NCI-H526 (cell line): Measurements from ENCODE around the gene KCNQ1.

ENCODE experiments used
- DNase-seq, 2 experiments: peaks; one replicate each; lab custom pipeline; 2025; lab: John Stamatoyannopoulos, UW

Gene KCNQ1

GRCh38 chr11:2459796-2460531 lies 15.2 kb downstream of the KCNQ1 start:
- no peak for DNase-seq

- DNase-seq: peak; percentile 89 to 94
Measured at GRCh38 chr11:2460540-2461252, 15.9 kb downstream of the KCNQ1 start.

GRCh38 chr11:2461253-2461955 lies 16.6 kb downstream of the KCNQ1 start:
- DNase-seq: peak in 1 of 2 experiments; percentile 53

DNA sequence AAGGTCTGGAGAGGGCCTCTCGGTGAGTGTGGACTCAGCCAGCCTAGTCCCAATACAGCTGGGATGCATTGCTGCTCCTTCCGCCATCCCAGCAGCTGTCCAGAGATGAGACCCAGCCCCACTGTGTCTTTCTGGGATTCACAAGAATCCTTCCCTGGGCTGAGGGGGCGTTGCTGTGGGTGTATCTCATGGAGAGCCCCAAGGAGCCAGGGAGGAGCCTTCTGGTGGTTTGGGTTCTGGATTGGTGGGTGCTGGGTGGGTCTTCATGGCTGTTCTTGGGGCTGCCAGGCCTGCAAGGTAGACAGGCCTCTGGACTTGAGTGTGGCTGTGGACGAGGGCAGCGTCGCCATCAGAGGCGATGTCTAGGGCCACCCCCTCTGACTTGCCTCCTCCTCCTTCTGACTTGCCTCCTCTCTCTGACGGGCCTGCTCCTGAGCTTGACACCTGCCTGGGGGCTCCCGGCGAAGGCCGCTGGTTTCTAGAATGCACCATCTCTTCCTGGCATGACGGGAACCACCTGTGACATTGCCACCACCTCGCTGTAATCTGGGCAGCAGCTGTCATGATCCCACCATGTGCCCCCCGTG lies 17.2 kb downstream of the KCNQ1 start:
- DNase-seq: no peak

DNA sequence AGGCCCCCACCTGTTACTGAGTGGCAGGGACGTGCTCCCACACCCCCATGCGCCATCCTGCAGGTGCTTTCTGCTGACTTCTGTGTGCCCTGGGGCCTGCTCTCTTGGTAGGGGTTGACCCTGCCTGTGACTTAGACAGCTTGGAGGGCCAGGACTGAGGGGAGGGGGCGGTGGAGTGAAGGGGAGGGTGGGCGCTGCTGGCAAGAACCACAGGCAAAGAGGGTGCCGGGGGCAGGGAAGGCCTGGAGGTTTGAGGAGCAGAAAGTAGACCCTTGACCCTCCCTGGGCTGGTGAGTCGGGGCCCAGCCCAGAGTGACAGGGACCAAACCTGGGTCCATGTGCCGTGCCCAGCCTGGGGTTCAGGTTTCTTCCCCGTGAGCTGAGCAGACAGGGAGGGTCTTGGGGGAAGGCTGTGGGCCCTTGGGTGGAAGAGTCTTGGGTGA lies 17.8 kb downstream of the KCNQ1 start:
- DNase-seq: no peak

- DNase-seq: no peak
Measured at GRCh38 chr11:2462986-2463765, 18.4 kb downstream of the KCNQ1 start.

GRCh38 chr11:2463766-2464277 lies 19.0 kb downstream of the KCNQ1 start:
- DNase-seq: no peak

- DNase-seq: no peak
Measured at GRCh38 chr11:2464451-2465165, 19.8 kb downstream of the KCNQ1 start.

DNA sequence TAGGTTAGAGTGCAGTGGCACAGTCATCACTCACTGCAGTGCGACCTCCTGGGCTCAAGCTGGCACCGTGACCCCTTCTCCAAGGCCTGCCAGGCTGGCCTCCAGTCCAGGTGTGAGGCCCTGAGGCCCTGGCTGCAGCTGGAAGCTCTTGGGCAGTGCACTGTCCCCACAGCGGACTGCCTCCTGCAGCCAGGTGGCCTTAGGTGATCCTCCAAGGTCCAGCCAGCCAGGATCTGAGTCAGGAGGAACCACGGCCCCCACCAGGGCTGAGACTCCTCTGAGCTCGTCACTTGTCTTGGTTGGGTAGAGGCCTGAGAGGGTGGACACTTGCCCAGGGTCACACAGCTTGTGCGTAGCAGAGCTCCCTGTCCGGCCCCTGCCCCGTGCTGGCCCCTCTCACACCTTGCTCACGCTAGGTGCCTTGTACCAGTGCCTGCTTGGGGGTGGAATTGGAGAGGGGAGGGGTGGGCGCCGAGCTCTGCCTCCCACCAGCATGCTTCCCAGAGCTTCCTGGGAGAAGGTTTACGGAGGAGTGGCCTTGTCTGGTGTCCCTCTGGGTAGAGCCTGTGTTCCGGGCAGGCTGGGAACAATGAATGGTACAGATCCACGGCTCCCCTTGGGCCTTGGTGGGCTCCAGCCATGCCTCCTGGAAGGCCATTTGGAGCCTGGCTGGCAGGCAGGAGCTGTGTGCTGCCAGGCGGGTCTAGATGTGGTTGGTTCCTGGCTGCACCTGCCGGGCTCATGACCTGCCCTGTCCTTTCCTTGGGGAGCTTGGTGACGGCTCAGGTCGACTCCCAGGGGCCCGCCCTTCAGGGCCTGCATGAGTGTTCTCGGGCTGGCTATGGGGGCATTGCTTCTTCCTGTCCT lies 20.6 kb downstream of the KCNQ1 start:
- DNase-seq: no peak

GRCh38 chr11:2466069-2466801 lies 21.4 kb downstream of the KCNQ1 start:
- DNase-seq: no peak

- no peak for DNase-seq
Measured at GRCh38 chr11:2466869-2467694, 22.3 kb downstream of the KCNQ1 start.

DNA sequence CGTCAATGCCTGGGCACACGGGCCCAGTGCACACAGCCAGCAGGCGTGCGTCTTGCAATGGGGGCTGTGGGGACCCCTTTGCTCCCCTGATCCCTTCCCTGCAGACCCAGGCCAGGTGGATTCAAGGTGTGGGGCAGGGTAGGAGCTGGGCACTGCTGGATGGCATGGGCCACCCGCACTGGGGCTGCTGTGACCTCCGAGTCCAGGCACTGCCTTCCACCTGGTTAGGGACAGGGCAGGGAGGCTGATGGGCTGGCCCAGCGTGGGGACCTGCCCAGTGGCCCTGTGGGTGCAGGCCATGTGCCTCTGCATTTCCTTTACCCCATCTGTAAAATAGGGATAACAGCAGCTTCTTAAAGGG lies 22.9 kb downstream of the KCNQ1 start:
- no peak for DNase-seq

DNA sequence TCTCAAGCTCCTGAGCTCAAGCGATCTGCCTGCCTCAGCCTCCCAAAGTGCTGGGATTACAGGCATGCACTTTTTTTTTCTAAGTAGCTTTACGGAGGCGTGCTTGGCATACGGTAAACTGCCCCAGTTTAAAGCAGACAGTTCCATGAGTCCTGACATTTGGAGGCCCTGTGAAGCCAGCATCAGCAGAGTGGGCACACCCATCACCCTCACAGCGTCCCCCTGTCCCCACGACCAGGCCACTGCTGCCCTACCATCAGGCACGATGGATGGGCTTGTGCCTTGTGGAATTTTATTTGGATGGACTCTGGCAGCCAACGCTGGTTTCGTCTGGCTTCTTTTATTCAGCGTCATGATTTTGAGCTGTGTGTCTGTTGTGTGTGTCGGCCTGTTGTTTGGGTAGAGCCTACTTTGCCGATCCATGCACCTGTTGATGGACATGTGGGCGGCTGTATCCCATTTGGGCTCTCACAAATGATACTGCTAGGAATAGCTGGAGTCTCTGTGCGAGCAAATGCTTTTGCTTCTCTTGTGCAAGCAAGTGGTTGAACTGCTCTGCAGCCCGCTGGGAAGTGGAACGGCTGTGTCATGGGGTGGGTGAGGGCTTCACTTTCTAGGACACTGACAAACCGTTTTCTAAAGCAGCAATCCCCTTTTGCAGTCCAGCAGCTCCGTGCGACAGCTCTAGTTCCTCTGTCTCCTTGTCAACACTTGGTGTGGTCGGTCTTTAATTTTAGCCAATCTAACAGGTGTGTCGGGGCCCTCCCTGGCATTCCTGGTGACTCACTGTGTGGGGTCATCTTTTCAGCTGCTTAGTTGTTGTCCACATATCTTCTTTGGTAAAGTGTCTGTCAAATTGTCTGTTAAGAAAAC lies 23.8 kb downstream of the KCNQ1 start:
- no peak for DNase-seq

- no peak for DNase-seq
Measured at GRCh38 chr11:2470495-2470894, 25.7 kb downstream of the KCNQ1 start.

- DNase-seq: no peak
Measured at GRCh38 chr11:2471048-2471803, 26.4 kb downstream of the KCNQ1 start.

DNA sequence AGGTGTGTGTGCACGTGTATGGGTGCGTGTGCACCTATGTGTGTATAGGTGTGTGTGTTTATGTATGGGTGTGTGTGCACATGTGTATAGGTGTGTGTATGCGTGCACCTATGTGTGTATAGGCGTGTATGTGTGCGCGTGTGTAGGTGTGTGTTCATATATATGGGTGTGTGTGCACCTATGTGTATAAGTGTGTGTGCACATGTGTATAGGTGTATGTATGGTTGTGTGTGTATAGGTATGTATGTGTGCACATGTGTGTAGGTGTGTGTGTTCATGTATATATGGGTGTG lies 26.9 kb downstream of the KCNQ1 start:
- DNase-seq: no peak
